Stimulated activated naive CD8-positive, alpha-beta T cell treated with anti-CD3 and anti-CD28 coated beads, Interleukin-15, Interleukin-2, amounts not matched to agents 100 U/mL and 50 U/mL, for 24 hours (primary cell): ENCODE data around the gene OR10S1.
"Not testable (repeated sequence)": the region's sequence is repeated elsewhere in the genome, so short reads cannot be mapped to it uniquely, and the experiment has no call there.

ENCODE experiments used
- ATAC-seq: fragments of 150-1000 bp; cut with Tn5 transposase; one replicate; pipeline ENCODE4 v1.10.0; 2021
- DNase-seq: peaks from one replicate; pipeline ENCODE4 v3.0.0; 2021

The OR10S1 gene

GRCh38 chr11:123977731-123978347 lies at the start of gene OR10S1:
Gene OR10S1, minus strand, starts transcription at chr11:123977781. Its CDS starts 117 bp downstream, at chr11:123977664.
- ATAC-seq: no peak

GRCh38 chr11:124026498-124026897 lies 48.9 kb upstream of the OR10S1 start, which contains the start of gene OR10G8:
Gene OR10G8, plus strand, starts transcription at chr11:124026798. Its CDS starts 2,825 bp downstream, at chr11:124029623.
- DNase-seq (no peak), ATAC-seq (no peak)

More at GRCh38 chr11:123977731-123978347, at the start of gene OR10S1:
- no peak for DNase-seq

GRCh38 chr11:124015837-124016236 lies 38.3 kb upstream of the OR10S1 start:
- ATAC-seq, DNase-seq: not testable (repeated sequence)

- no peak for ATAC-seq
- DNase-seq: no peak
Measured at GRCh38 chr11:124012697-124013096, 35.1 kb upstream of the OR10S1 start, which contains the start of gene OR10G4. Gene OR10G4, plus strand, starts transcription at chr11:124012997. Its CDS starts 2,578 bp downstream, at chr11:124015575.

GRCh38 chr11:123995119-123995518 lies 17.5 kb upstream of the OR10S1 start, which contains the start of gene OR10G6:
Gene OR10G6, minus strand, starts transcription at chr11:123995161. Its CDS starts 0 bp downstream, at chr11:123995161.
- ATAC-seq: no peak
- DNase-seq: no peak

- no peak for DNase-seq
- no peak for ATAC-seq
Measured at GRCh38 chr11:123979311-123979710, 1.7 kb upstream of the OR10S1 start.

- ATAC-seq (no peak), DNase-seq (no peak)
Measured at GRCh38 chr11:123976770-123977560, 616 bp downstream of the OR10S1 start.

GRCh38 chr11:123973816-123974215 lies 3.8 kb downstream of the OR10S1 start:
- DNase-seq: no peak
- no peak for ATAC-seq

GRCh38 chr11:123956752-123957151 lies 20.8 kb downstream of the OR10S1 start:
- ATAC-seq (no peak), DNase-seq (no peak)

- ATAC-seq (no peak), DNase-seq (no peak)
Measured at GRCh38 chr11:123945132-123945531, 32.4 kb downstream of the OR10S1 start.

GRCh38 chr11:123943738-123944137 lies 33.8 kb downstream of the OR10S1 start, which contains the start of gene OR6T1:
Gene OR6T1, minus strand, starts transcription at chr11:123943838. Its CDS starts 0 bp downstream, at chr11:123943838.
- DNase-seq (no peak), ATAC-seq (no peak)

GRCh38 chr11:123942413-123942812 lies 35.2 kb downstream of the OR10S1 start:
- DNase-seq (no peak), ATAC-seq (no peak)

- no peak for DNase-seq
Measured at GRCh38 chr11:123939317-123939716, 38.3 kb downstream of the OR10S1 start, which contains the start of gene OR4D5. Gene OR4D5, plus strand, starts transcription at chr11:123939617. Its CDS starts 0 bp downstream, at chr11:123939617.

More at GRCh38 chr11:123939317-123939716, 38.3 kb downstream of the OR10S1 start, which contains the start of gene OR4D5:
- no peak for ATAC-seq
